Hippocampal formation (tissue), 2 donors: ENCODE measurements around the gene CREB3L2.
A peak's percentile ranks its signal among the peaks of the same experiment; 100 is the strongest.

ENCODE experiments used
- DNase-seq, 2 donors: peaks; one replicate each; lab custom pipeline; 2025; lab: John Stamatoyannopoulos, UW

The CREB3L2 gene

DNA sequence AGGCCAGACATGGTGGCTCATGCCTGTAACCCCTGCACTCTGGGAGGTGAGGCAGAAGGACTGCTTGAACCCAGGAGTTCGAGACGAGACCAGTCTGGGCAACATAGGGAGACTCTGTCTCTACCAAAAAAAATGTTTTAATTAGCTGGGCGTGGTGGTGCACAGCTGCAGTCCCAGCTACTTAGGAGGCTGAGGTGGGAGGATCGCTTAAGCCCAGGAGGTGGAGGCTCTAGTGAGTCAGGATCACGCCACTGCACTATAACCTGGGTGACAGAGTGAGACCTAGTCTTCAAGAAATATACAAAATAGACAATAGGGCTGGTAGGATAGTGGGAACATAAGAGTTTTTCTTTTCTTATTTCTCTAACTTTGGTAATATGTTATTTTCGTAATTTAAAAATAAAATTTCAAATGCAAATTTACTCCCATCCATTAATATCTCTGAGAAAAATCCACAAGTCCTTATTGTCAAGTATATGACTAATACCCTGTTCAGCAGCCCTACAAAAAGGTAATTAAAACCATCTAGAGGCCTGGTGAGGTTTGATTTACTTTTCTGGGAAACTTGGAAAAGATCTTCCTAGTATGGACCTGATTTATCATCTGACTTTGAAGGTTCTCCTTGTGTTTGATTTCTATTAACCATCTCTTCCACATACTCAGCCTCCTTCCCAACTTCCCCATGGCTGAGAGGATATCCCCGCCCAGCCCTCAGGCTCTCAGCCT, 50.0 kb downstream of the CREB3L2 start:
- no peak for DNase-seq

DNA sequence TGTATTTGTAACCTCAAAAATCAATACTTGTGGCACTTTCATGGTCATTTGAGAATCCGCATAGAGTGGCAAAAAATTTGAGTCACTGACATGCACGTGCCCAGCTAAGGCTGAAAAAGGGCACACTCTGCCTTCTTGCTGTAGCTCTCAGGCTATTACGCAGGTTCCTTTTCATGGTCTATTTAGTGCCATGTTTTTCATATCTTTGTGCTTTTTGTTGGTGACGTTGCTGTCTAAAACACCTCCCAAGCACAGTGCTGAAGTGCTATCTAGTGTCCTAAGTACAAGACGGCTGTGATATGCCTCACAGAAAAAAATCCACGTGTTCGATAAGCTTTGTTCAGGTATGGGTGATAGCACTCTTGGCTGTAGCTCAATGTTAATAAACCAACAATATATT, 50.9 kb downstream of the CREB3L2 start:
- DNase-seq = no peak

DNA sequence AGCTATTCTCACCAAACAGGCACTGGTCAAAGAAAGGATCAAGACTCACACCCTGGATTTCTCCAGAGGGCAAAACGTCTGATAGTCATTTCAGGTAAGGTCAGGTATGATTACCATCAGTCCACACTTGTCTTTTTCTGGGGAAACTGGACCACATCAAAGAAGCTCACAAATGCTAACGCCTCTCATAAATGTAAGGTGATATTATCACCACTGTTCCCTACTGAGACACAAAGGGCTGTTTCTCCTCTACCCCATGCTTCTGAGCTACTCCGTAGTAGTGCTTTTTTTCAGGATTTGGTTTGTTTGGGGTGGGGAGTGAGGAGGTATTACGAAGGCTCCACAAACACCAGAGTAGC, 51.6 kb downstream of the CREB3L2 start:
- no peak for DNase-seq

DNA sequence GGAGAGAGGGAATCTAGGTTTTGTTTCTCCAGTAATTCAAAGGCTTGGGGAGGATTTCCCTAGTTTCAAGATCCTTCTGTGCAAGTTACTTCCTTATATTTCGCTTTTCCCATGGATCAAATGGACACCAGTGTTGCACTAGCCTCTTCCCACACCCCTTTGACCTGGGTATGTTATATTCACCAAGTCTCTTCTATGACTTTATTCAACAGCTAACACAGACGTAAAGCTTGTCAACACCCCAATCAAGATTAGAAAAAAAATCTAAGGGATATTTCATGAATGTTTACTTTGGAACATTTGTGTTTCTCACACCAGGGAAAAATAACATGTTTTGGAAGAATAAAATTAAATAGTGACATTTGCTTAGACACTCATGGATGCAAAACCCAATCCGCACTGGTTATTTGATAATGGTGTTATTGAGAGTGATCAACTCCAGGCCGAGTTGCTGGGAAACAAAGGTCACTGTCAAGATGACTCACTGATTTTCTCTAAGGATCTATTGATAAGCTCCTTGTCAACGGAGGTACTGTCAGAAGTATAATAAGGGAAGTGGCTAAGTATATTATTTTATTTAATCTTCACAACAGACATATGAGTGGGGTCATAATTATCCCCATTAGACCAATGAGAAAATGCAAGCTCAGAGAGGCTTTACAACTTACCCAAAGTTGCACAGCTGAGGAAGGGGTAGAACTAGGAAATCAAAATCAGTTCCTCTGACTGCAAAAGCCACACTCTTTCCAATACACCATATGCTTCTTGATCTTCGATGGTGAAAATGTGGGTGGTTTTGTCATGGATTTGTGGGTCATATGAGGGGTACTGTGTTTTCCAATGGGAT, 52.2 kb downstream of the CREB3L2 start:
- no peak for DNase-seq

DNA sequence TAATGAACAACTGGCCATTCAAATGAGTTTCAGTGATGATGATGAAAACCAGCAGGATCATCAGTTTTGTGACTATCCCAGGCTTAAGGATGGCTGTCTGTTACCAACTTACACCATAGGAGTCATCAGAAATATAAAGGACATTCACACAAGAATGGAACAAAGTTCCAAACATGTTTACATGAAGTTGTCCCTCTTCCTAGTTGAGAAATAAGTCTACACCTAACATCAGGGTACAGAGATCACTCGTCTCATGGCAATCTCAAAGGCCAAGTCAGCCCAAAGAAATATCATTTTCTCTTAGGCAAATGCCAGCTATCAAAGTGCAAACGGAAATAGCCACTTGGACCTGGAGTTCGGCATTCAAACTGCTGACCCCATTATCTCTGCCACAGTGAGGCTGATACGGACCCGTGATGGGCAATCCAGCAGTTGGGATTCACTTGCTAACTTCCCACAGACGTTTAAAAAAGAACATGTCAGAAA, 53.0 kb downstream of the CREB3L2 start:
- no peak for DNase-seq

DNA sequence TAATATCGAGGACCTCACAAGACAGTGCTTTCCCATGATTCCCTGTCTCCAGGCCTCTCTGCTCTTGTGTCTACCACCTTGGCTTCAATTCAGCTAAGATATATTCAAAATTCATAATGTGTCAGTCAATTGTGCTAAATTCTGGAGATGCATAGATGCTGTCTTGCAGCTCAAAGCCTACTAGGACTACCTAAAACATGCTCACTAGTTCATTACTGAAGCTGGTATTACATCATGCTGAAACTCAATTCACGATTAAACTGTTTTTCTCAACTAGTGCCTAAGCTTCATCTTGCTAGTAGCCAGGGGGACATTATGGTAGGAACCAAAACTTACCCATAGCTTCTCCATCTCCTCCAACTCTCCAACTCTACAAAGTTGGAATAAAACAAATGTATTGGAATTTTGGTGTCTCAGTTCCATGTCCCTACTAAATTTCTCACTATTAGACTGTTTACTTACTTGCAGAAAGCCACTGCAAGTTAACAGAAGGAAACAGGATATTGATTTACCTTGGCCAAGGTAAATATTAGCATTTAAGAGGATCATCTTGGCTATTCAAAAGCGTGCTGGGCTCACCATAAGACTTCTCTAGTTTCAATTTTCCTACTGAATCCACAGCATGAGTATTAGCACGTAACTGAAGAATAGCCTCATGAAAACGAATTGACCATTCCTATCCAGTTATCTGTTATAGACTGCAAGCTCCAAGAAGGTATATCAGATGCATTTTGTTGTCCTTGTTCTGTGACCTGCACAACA, 53.6 kb downstream of the CREB3L2 start:
- no peak for DNase-seq

DNA sequence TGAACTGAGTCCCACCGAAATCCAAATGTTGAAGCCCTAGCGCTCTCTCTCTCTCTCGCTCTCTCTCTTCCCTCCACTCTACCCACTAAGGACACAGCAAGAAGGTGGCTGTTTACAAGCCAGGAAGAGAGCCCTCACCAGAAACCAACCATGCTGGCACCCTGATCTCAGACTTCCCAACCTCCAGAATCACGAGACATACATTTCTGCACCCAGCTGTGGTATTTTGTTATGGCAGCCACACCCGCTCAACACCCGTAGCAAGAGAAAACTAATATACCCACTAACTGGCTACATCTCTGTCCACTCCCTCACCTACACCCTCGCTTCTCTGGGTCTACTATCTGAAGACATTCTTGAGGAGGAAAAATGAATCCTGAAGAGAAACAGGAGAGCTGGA, 54.8 kb downstream of the CREB3L2 start:
- DNase-seq = no peak

DNA sequence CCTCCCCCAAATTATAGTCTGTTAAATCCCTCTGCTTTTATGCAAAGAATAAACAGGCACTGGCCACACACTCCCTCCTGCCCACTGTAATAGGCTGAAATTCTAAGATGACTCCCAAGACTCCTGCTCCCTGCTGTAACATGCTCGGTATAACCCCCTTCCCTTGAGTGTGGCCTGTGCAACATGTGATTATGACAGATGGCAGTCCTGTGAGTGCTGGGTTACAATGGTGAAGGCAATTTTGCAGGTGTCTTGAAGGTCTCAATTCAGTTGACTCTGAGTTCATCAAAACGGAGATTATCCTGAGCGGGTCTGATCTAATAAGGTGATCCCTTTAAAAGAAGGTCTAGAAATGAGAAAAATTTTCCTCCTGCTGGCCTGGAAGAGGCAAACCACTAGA, 55.9 kb downstream of the CREB3L2 start:
- DNase-seq = no peak

DNA sequence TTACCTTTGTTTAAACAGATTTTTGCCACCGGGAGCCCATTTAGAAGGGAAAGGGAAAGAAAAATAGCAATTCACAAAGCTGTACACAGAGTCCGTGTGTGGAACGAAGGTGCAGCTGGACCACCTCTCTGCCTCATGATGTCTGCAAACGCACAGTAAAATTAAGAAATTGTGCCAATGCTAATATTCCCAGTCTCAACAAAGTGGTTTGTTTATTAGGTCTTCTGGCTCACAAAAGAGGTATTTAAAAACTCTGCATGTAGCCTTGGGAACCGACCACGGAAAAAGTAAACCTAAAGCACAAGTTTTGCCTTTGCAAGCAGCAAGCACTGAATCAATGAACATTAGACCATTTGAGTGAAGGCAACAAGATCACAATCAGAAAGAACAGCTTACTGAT, 57.7 kb downstream of the CREB3L2 start:
- DNase-seq = no peak

DNA sequence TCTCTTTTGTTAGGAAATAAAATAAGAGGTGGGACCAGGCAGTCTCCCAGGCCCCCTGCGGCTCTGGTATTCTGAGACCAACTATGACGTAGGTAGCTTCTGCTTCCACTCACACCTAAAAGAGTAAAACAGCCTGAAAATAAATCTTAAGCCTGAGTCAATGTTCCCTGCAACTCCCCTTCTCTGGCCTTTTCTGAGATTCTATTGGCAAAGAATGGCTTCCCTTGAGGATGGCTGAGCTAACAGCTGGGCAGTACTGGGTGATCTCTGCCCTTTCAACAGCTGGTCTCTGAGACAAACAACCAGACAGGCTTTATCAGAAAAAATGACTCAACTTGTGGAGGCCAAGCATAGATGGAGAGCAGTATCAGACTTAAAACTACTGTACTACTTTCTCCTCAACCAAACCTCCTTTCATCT, 58.7 kb downstream of the CREB3L2 start:
- DNase-seq = no peak

DNA sequence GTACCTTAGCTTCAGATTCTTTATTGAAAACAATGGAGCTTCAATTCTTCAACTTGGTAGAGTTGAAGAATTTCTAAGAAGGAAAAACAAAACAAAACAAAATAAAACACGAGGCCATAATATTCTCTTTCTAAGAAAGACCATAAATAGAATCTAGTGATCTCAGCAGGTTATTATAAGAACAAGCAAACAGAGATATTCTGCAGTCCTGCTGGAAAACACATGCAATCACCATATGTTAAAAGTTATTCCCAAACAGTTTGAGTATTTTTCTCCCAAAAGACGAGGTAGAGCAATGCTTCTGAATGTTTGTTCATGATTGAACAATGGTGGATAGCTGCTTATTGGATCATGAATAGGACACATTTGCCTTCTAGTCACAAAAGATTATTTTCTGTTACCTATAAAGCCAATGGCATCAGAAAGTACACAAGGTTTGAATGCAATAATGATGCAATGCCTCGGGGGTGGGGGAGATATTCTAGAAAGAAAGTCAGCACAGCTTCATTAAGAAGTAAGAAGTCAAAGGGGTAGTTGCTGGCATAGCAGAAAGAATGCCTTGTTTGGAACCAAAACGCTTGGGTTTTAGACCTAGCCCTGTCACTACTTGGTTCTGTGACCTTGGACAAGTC, 59.3 kb downstream of the CREB3L2 start:
- no peak for DNase-seq

DNA sequence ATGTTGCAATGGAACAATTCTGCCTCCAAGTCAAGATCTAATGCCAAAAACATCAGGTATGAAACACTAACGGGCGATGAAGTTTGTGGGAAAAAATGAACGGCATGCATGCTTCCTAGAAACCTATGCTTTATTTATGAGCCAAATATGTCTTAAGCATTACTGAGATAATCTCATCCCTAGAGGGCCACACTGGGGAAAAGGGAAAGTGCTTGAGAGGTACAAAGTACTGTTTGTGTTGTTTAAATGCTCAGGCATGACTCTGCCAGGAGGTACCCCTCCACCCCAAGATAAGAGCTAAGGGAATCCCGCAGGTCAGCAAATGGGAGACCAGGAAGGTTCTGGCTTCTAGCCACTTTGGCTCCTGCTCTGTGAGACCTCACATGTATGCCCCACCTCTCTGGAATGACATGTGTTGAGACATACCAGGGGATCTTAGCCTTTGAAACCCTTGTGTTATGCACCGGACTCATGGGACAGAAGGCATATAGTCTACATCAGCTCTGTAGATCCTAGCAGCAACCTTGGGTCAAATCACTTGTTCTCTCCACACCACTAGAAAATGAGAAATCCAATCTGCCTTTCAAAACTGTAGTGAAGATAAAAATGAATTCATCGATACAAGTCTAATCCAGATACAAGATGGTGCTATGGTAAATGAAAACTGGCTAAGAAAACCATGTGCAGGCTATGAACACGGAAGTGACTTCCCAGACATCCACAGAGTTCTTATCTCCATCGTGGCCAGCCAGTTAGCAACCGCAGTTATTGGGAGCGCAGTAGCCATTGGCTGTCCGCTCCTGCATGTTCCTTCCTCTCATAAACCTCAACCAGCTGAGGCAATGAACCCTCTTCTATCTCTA, 61.0 kb downstream of the CREB3L2 start:
- DNase-seq = no peak

DNA sequence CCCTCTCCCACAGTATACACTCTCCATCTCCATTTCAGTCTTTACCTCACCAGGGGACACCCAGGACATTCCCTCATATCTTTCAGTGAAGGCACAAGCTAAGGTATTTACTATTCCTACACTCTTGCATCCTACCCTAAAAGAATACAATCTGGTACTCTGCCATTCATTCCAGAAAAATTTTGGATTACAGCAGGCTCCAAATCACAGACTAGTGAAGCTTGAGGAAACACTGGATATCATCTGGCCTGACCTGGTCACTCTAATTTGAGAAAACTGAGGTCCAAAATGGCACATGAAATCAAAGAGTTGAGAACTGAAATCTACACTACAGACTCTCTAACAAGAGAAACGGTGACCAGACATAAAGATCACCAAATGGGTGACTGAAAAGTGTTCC, 61.7 kb downstream of the CREB3L2 start:
- no peak for DNase-seq

DNA sequence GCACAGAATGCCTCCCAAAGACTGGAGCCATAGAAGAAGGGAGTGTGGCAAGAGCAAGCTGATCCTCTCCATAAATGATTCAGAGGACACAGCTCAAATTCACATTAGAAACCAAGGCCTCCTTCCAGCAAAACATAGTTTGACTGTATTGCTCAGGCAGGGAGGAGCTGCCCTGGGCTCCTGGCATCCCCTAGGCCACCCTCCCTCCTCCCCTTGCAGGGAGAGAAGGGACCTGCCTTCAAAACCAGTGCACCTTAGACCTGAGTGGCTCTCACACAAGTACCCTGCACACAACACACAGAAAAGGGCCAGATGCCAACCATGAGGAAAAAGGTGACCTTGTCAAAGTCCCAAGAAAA, 64.7 kb downstream of the CREB3L2 start:
- no peak for DNase-seq

DNA sequence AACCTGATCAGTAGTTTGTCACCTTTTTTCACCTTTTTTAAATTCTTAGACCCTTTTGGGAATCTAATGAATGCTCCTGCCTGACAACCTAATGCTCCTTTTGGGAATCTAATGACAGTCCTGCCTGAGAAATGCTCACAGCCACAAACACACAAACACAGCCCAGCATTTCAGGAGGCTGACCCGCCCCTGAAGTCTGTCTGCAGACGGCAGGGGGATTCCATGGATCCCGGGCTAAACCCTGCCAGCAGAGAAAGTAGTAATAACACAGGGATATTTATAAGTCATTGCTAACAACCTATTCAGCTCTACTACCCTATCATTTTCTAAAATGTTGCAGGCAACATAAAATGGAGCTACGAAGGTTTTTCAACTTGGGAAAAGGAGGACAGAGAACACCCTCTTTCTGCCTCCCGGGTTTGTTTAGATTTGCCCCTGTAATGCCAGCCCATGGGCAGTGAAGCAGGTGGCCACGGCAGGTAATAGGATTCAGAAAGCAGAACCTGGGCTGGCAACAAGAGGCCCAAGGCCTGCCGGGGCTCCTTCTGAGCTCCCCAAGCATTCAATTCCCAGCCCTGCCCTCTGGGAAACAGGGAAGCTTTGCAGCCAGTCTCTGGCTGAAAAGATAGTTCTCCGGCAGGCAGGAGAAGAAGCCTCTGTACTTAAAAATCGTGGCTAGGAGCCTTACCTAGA, 65.2 kb downstream of the CREB3L2 start:
- DNase-seq = no peak

DNA sequence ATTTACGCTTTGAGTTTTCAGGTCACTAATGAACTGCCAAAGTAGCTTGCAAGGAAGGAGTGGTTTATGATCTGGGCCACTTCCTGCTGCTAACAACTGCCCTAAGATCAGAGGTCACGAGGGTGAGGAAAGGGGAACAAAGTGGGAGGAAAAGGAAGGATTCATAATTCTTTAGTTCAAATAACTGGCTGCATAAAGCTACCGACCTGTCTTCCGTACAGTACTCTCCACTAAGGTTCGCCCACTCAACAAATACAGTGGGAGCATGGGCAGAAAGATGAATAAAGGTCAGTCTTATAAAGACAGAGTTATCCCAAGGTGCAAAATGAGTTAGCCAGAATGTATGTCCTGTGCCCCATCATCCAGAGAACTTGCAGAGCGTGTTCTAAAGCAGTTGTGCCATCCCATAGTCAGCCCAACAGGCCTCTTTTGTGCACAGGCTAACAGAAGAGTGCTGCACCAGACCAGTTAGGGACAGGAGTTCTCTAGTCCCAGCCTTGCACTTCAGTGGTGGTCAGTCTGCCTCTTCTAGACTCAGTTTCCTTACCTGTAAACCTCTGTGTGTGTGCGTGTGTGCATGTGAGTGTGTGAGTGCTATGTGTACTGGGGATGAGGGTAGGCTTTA, 65.9 kb downstream of the CREB3L2 start:
- peak in 1 of 2 donors; percentile 28 for DNase-seq

DNA sequence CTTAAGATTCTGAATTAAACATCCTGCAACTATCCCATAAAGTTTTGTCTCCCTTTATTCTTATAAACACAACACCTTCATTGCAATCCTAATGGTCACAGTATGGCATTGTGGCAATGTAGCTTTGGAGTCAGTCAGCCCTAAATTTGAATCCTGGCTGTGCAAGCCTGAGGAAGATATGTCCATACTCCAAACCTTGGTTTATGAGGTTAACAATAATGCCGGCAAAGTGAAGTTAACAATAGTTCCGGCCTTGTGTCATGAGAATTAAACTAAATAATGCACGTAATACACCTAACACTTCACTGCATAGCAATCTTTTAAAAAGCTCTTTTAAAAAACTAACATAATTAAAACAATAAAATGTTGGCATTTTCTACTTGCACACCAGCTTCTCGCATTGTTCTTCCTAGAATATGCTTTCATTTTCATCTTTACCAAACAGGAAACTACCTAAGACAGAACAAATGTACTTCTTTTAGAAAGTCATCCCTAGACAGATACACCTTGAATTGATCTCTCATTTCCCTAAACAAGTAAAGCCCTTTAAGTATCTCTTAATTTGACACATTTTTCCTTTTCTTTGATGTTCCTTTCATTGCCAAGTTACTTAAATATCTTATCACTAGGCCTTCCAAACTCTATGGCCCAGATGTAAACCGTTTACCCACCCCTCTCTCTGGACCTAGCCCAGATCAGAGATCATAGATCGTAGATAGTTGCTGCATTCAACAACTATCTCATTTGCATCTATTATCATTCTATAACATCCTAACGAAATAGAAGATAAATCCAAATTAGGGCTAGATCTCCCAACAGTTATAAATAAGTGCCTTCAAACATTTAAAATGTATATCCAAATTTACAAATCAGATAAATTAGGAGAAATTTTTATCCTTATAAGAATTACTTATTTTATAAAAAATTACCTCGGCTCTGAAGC, 66.7 kb downstream of the CREB3L2 start:
- DNase-seq = no peak

DNA sequence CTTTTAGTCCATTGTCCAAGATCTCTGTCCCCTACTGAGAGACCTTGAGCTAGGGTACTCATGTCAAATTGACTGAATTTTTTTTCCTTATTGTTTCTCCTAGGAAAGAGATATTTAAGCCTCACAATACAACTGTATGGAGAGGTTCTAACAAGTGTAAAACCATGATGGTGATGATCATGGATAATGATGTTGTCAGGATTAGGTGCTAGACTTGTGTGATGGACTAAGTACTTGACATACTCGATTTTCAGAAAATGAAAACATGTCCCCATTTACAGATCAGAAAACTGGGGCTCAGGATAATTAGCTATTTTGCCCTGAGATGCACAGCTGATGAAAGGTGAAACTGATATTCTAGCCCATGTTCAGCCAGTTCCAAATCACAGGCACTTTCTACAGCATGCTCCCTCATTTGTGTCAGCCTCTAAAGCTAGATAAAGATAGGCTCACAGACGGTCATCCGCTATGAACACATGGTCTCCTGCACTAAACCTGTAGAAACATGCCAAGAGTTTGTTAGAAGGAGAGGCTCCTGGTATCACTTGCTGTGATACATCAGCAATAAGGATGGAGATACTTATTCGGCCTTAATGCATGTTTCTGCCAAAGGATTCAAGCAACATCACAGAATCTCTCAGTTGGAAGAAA, 67.6 kb downstream of the CREB3L2 start:
- DNase-seq = no peak
